Skeletal muscle cell (primary cell): ENCODE data around the gene SNN.

Source experiments
- DNase-seq: peaks from one replicate; pipeline ENCODE4 v3.0.0-alpha.2; 2010; ENCODE audit warnings: low read depth
- H3K4me3 ChIP-seq: 2 replicates; pipeline ENCODE4 v1.5.1; 2011; ENCODE audit warnings: low read depth, mild to moderate bottlenecking, control low read depth, low read length, moderate library complexity

Gene SNN

DNA sequence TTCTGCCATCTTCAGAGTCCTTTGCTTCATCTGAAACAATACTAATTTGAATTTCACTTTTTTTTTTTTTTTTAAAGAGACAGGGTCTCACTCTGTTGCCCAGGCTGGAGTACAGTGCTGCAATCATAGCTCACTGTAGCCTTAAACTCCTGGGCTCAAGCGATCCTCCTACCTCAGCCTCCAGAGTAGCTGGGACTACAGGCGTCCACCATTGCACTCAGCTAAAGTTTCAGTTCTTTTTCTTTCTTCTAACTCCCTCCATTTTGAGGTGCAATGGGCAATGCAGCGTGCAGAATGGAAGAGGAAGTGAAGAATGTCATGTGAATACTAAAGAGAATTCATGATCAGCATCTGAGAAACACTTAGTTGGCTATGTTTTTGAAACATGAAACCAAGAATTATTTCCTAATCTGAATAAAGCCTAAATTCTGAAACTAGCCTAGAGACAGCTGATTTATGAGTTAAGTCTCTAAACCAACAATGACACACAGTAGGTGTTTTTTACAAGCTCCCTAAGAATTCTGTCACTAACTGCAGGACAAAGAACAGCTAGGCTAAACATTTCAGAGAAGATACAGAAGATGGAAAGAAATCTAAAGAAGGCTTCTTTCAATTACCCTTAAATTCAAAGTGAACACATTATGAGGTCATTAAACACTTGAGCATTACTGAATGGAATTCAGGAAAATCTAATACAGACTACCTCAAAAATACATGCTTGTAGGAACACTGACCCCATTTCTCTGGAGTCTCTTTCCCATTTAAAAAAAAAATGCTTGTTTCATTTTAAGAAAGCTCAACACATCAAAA, 21.0 kb downstream of the SNN start:
- no peak overlapping the region for H3K4me3 ChIP-seq
- DNase-seq, result no peak

DNA sequence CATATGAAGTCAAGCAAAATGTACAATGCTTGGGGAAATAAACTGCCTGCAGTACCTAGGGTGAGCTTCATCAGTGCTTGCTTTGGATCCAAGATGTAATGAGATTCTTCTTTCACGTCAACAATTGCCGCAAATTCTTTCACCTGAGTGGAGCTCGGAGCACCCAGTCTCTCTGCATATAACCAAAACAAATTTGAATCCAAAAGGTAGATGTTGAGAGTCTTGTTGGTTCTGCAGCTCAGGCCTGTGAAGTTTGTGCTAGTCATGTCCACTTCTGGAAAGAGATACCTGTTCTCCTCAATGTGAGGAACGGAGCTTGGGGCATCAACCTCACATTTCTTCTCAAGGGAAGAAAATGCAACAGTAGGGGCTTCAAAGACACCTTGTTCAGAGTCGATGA, 23.0 kb downstream of the SNN start:
- no peak for DNase-seq
- H3K4me3 ChIP-seq, result no peak overlapping the region

DNA sequence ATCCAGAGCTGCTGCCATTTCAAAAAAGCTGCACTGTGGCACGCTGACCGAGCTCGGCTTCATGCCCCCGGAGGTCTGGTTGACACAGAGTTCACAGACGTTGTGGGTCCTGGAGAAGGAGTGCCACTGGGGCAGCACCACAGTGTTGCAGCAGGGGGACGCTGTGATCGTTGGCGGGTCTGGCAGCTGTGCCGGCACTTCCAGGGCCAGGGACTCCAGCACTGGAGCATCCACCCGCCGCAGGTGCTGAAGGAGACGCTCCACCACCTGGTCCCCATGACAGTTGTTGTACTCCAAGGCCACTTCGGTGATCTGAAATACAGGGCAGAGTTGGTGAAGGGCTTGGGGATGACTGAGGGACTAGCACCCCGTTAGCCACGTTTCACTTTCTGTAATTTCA, 23.5 kb downstream of the SNN start:
- DNase-seq, result no peak
- H3K4me3 ChIP-seq, result no peak overlapping the region

GRCh38 chr16:11692171-11692570, 23.9 kb downstream of the SNN start:
- no peak overlapping the region for H3K4me3 ChIP-seq
- DNase-seq, result no peak

DNA sequence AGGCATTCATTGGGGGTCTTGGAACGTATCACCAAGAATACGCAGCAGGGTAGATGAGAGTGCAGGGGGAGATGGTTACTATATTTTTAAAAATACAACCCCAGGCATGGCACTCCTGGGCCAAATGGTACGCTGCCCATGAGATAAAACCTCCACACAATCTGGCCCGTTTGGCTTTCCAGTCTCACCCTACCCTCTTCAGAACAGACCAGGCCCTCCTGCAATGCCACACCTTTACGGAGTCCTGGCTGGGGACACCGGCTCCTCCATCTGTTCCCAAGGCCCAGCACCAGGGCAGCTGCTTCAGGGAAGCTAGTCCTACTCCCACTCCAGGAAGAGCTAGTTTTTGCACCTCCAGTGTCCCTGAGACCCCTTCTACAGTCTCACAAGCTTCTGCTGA, 24.4 kb downstream of the SNN start:
- DNase-seq, result no peak
- no peak overlapping the region for H3K4me3 ChIP-seq

GRCh38 chr16:11696266-11697012, 28.2 kb downstream of the SNN start:
- DNase-seq, result no peak
- H3K4me3 ChIP-seq, result no peak overlapping the region

GRCh38 chr16:11697319-11697718, 29.1 kb downstream of the SNN start:
- no peak overlapping the region for H3K4me3 ChIP-seq
- DNase-seq, result no peak

DNA sequence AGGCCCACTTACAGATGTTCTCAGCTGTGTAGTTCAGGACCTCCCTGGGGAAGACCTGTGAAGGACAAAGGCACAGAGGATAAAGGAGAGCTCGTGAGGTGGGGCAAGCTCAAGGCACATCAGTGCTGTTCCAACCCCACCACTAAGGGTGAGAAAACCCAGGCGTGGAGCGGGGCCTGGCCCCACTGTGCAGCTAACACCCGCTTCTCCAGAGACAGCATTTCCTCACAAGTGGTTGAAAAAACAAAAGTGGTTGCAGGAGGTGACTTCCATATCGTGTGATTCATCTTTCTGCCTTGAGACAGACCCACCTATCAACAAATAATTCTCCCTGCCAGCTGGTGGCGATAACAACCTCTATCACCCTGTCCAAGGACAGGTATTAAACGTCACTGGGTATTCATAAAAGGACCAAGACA, 30.0 kb downstream of the SNN start:
- no peak for DNase-seq
- no peak overlapping the region for H3K4me3 ChIP-seq

DNA sequence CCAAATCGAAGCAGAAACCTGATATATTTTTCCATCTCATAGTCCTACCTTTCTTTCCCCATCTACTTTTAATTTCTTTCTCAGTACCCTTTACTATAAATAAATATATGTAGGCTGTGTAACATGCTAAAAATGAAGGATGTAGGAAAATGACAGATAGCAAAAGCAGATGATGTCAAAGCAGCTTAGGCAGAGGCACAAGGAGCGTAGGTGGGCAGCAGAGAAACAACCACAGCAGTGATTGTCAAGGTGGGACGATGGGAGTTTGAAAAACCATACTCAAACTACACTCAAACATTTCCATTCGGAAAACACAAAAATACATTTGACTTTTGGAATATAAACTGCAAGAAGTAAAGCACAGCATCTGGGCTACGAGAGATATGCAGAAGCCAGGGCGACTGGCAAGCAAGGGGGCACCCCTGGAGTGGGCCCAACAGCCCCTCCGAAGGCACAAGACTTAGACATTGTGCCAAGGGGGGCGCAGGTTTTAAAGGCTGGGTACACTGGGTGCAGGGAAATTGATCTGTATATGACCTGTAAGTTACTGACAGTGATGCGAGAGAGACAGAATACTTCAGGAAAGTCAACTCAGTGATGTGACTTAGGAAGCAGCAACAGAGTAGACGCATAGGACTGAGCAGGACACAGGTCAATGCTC, 31.1 kb downstream of the SNN start:
- DNase-seq, result no peak
- no peak overlapping the region for H3K4me3 ChIP-seq

DNA sequence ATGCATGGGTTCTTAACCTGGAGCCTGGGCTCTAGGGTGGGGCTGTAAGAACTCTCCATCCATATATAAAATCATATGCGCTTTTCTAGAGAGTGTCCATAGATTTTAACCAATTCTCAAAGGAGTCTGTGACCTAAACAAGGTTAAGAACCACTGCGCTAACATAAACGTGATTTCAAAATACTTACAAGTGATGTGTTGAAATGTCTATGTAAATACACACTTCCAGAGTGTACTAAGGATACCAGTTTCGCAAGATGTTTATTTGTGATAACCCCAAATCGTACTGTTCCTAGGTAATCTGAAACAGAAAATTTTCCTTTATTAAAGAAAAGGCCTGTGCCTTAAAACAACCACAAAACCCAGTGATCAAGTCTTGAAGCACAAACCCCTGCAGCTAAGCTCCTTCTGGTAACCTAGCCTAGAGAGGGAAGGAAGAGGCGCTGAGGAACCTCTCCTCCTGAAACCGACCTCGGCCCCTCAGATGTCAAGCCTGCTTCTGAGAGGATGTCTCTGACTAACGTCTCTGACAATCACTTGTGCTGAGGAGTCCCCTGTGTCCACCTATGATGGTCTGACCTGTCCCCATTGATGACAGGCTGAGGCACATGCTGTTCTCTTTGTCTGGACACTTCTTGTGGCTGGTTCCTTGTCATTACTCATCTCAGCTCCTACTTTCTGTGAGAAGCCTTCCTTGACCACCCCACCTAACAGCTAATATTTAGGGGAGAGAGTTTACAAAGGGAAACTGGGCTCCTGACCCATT, 32.2 kb downstream of the SNN start:
- H3K4me3 ChIP-seq, result no peak overlapping the region
- no peak for DNase-seq

- H3K4me3 ChIP-seq, result no peak overlapping the region
- no peak for DNase-seq
These were observed 37.2 kb downstream of the SNN start for GRCh38 chr16:11705311-11706025.

- DNase-seq, result no peak
- no peak overlapping the region for H3K4me3 ChIP-seq
These were observed 38.0 kb downstream of the SNN start for GRCh38 chr16:11706180-11706742.

DNA sequence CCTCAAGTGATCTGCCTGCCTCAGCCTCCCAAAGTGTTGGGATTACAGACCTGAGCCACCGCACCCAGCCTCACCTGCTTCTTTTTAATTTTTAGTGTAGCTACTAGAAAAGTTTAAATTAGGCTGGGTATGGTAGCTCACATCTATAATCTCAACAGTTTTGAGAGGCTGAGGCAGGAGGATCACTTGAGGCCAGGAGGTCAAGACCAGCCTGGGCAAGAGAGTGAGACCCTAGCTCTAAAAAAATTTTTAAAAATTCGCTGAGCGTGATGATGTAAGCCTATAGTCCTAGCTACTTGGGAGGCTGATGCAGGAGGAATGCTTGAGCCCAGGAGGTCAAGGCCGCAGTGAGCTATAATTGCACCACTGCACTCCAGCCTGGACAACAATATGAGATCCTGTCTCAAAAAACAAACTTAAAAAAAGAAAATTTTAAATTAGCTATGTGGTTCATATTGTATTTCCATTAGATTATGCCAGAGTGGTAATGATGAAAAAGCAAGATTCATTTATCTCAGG, 39.5 kb downstream of the SNN start:
- DNase-seq, result no peak
- H3K4me3 ChIP-seq, result no peak overlapping the region

DNA sequence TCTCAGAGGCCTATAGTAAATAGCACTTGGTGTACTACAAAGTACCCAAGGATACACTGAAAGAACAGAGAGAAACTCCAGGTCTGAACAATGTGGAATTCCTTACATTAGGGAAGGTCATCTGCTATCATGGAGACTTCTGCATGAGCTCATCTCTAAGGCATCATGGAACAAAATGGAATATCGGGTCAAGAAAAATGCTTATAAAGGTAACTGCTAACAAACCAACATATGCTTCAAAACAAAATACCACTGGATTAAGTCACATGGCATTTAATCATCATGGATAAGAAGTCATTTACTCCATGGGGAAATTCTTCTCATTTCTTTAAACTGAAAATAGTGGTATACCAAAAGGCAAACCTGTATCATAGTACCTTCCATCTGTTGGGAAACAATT, 40.2 kb downstream of the SNN start:
- H3K4me3 ChIP-seq, result no peak overlapping the region
- no peak for DNase-seq

DNA sequence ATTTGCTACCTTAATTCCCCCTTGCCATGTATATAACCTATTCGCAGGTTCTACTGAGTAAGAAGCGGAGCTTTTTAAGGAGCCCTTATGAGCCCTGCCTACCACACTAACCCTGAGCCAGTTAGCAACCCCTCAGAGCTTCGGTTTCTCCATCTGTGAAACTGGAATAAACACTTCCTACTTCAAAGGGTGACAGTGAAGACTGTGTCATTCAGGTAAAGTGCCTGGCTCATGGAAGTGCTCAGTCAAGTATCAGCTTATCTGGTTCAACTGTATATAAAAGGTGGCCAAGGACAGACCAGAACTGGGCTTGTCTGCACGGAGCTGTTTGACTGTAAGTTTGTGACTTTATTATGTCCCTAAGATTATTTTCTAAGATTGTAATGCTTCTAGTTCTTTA, 43.4 kb downstream of the SNN start:
- H3K4me3 ChIP-seq, result no peak overlapping the region
- DNase-seq, result no peak

DNA sequence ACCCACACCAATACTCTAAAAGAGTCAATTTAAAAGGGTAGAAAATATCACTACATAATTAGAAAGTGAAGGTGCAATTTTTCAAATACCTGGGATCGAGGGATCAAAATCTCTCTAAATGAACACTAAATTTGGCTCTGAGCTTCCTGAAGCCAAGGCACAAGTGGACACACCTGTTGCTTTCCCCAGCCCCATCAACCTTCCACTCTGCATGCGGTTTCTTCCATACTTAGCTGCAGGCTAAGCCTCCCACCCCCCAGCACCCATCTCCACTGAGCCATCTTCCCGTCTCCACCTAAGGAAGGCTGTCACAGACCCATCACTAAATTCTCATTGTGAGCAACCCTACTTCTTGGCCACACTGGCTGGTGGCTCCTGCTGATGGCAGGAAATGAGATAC, 43.9 kb downstream of the SNN start:
- DNase-seq, result no peak
- H3K4me3 ChIP-seq, result no peak overlapping the region

GRCh38 chr16:11715246-11715947, 47.1 kb downstream of the SNN start:
- no peak for DNase-seq
- H3K4me3 ChIP-seq, result no peak overlapping the region

- no peak for DNase-seq
- no peak overlapping the region for H3K4me3 ChIP-seq
These were observed 48.1 kb downstream of the SNN start for GRCh38 chr16:11716336-11716735.
